Activated CD8-positive, alpha-beta memory T cell treated with anti-CD3 and anti-CD28 coated beads, Interleukin-2, amount 50 U/mL, for 4 hours (primary cell): ENCODE results near the gene PLEKHH3.
"Not testable (repeated sequence)": the region's sequence is repeated elsewhere in the genome, so short reads cannot be mapped to it uniquely, and the experiment has no call there.

Experiments used
- DNase-seq: peaks from one replicate; pipeline ENCODE4 v3.0.0-alpha.2; 2020

Gene PLEKHH3

DNA sequence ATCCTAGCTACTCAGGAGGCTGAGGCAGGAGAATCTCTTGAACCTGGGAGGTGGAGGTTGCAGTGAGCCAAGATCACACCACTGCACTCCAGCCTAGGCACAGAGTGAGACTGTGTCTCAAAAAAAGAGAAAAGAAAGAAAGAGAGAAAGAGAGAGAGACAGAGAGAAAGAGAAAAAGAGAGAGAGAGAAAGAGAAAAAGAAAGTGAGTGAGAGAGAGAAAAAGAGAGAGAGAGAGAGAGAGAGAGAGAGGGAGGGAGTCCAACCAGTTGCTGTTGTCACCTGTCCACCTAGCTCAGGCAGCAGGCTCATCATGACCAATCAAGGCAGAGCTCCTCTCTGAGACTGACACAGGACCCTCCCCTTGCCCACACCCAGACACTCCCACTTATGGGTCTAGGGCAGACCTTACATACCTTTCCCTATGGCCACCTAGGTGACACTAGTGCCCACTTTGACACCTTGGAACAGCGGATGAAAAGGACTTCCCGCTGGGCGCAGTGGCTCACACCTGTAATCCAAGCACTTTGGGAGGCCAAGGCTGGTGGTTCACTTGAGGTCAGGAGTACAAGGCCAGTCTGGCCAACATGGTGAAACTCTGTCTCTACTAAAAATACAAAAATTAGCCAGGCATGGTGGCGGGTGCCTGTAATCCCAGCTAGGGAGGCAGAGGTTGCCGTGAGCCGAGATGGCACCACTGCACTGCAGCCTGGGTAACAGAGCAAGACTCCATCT, 49.6 kb downstream of the PLEKHH3 start:
- not testable (repeated sequence) for DNase-seq

DNA sequence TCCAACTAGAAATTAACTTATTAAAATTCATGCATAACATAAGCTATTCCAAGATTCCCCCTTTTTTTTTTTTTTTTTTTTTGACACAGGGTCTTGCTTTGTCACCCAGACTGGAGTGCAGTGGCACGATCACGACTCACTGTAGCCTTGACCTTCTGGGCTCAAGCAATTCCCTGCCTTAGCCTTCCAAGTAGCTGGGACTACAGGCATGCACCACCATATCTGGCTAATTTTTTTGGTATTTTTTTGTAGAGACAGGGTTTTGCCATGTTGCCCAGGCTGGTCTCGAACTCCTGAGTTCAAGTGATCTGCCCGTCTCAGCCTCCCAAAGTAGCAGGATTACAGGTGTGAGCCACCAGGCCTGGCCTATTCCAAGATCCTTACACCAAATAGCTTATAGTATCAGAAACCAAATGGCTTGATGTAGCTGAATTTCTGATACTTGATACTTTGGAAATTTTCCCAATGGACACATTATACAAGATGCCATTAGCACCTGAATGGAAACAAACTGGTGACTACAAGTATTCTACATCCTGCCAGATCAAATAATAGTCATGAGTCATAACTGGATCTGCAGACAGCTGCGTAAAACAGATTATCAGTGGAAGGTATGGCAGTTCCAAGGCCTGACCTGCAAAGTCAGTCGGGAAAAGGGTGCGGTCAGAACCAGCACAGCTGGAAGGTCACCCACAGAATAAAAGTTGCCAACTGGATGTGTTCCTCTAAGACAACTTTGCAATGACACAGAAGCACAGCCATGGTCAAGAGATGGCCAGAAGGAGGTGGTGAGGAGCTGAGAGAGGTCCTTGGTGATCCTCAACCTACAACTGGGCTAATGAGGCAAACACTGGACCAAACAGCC, 52.8 kb downstream of the PLEKHH3 start:
- no peak for DNase-seq

- no peak for DNase-seq
Measured at GRCh38 chr17:42623271-42623670, 53.5 kb downstream of the PLEKHH3 start.

DNA sequence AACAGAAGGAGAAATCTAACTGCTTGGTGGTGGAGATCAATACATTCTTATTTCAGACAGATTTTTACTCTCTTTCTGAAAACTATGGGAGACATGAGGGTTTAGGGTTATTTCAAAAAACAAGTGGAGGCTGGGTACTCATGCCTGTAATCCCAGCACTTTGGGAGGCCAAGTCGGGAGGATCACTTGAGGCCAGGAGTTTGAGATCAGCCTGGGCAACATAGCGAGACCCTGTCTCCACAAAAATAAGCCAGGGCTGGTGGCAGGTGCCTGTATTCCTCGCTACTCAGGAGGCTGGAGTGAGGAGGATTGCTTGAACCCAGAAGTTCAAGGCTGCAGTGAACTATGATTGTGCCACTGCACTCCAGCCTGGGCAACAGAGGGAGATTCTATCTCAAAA, 54.8 kb downstream of the PLEKHH3 start:
- not testable (repeated sequence) for DNase-seq

- no peak for DNase-seq
Measured at GRCh38 chr17:42618442-42619150, 58.2 kb downstream of the PLEKHH3 start.

GRCh38 chr17:42617956-42618431, 58.8 kb downstream of the PLEKHH3 start:
- no peak for DNase-seq
